ENCODE measurements around the gene SYT12.
A peak's percentile ranks its signal among the peaks of the same experiment; 100 is the strongest.

Gene SYT12, protein sequence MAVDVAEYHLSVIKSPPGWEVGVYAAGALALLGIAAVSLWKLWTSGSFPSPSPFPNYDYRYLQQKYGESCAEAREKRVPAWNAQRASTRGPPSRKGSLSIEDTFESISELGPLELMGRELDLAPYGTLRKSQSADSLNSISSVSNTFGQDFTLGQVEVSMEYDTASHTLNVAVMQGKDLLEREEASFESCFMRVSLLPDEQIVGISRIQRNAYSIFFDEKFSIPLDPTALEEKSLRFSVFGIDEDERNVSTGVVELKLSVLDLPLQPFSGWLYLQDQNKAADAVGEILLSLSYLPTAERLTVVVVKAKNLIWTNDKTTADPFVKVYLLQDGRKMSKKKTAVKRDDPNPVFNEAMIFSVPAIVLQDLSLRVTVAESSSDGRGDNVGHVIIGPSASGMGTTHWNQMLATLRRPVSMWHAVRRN

DNA sequence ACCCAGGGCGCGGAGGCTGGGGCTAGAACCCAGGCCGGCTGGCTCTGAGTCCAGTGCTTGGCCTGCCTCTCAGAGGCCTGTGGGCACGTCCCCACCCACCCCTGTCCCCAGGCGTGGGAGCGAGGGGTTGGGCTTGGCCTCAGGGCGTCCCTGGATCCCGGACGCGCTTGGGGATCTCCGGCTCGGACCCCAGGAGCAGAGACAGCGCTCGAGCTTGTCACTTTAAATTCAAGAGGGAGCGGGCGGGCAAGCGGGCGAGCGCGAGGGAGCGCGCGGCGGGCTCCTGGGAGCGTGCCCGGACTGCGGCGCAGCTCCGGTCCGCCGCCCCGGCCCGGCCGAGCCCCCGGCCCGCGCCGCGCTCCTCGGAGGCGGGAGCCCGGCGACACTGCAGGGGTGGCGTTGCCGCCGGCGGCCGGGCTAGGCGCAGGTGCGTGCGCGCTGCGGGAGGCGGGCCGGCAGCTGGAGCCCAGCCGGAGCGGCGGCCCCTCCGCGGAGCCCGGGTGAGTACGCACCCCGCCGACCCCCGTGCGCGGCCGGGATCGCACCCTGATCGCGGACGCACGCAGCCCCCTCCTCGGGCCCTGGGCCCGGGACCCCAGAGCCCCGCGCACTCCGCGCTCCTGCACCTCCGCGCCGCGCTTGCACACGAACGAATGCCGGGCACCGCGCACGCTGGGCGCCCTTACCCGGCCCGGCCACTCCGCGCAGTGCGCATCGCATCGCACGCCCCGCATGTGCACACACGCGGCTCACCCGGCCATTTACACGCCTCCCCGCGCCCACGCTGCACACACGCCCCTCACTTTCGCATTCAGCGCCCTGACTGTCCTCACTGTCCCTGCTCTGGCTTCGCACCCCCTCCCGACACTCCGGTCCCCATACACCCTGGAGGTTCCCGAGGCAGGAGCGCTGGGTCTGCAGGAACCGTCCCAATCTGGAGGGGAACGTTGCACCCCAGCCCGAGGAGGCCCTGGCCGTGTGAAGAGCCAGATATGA, at the start of gene SYT12:
Gene SYT12 (plus strand): TSS at position 174 of the 996 bp plus-strand sequence. CDS start 7,011 bp downstream, outside the sequence.
- TF ChIP-seq, protein P1, sequence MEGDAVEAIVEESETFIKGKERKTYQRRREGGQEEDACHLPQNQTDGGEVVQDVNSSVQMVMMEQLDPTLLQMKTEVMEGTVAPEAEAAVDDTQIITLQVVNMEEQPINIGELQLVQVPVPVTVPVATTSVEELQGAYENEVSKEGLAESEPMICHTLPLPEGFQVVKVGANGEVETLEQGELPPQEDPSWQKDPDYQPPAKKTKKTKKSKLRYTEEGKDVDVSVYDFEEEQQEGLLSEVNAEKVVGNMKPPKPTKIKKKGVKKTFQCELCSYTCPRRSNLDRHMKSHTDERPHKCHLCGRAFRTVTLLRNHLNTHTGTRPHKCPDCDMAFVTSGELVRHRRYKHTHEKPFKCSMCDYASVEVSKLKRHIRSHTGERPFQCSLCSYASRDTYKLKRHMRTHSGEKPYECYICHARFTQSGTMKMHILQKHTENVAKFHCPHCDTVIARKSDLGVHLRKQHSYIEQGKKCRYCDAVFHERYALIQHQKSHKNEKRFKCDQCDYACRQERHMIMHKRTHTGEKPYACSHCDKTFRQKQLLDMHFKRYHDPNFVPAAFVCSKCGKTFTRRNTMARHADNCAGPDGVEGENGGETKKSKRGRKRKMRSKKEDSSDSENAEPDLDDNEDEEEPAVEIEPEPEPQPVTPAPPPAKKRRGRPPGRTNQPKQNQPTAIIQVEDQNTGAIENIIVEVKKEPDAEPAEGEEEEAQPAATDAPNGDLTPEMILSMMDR (IDR thresholded peaks at IDR 0.05; ENCODE audit: insufficient read depth, low read depth, low read length, missing control alignments): no peak
- no peak for DNase-seq (ENCODE audit: low read depth)
- no peak within 1 kb of the TSS for H3K4me3 ChIP-seq (ENCODE audit: low read depth, low read length)

DNA sequence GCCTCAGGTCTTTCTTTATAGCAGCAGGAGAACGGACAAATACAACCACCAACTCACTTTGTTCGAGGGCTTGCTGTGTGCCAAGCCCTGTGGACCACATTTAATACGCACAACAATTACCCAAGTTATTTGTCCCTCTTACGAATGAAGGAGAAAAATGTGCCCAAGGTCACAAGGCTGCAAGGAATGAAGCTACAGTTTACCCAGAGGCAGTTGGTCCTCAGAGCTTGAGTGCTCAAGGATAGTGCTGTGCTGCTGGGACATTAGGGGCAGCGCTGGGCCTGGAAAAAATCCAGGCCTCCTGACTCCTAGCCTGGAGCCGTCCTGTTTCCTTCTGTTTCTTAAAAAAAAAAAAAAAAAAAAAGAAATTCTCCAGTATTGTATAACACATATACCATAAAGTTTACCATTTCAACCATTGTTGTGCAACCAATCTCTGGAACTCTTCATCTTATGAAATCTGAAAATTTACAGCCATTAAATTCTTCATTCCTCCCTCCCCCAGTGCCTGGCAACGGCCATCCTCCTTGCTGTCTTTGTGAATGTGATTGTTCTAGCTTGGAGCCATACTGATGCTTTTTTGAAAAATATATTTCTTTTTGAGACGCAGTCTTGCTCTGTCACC, 48.9 kb upstream of the SYT12 start:
- TF ChIP-seq, protein P1 (IDR thresholded peaks at IDR 0.05; ENCODE audit: insufficient read depth, low read depth, low read length, missing control alignments): no peak
- no peak overlapping the region for H3K4me3 ChIP-seq (ENCODE audit: low read depth, low read length)
- no peak for DNase-seq (ENCODE audit: low read depth)

DNA sequence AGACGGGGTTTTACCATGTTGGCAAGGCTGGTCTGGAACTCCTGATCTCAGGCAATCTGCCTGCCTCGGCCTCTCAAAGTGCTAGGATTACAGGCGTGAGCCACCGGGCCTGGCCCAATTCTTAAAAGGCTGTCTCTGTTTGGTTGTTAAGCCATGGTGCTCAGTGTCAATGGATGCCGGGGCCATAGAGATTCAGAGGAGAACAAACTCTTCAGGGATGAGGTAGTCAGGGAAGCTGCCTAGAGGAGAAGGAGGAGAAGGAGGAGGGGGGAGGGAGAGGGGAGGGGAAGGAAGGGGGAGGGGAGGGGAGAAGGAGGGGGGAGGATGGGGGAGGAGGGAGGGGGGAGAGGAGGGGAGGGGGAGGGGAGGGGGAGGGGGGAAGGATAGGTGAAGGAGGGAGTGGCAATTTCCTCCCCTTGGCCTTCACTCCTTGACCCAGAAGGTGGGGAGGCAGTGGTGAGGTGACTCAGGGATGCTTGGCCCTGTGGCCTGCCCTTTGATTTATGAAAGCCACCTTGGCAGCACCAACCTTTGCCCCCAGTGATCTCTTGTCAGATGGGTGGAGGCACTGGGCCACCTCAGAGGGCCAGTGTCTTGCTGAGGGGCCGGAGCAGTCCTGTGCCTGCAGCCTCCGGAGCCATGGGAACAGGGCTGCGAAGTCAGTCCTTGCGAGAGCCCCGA, 48.1 kb upstream of the SYT12 start, which contains the start of gene C11orf86:
Gene C11orf86 (plus strand): TSS at position 581 of the 681 bp plus-strand sequence. CDS start 59 bp downstream, at position 640.
- TF ChIP-seq, protein P1 (IDR thresholded peaks at IDR 0.05; ENCODE audit: insufficient read depth, low read depth, low read length, missing control alignments): no peak
- DNase-seq (ENCODE audit: low read depth): no peak
- no peak within 1 kb of the TSS for H3K4me3 ChIP-seq (ENCODE audit: low read depth, low read length)

DNA sequence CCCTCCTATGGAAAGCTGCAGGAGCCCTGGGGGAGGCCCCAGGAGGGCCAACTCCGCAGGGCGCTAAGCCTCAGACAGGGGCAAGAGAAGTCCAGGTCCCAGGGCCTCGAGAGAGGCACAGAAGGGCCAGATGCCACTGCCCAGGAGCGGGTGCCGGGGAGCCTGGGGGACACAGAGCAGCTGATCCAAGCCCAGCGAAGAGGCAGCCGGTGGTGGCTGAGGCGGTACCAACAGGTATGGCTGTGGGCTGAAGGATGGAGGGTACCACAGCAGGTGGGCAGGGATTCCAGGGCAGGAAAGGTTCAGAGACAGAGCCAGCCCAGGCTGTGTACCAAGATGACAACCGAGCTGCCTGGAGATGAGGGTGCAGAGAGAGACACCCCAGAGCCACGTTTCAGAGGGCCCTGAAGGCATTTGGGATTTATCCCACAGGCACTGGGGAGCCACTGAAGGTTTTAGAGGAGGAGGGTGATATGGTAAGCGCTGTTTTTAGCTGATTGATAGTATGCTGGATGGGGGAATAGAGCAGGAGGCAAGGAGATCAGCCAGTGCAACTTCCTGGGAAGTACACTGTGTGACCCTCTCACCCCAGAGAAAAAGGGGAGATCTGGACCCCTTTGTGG, 47.4 kb upstream of the SYT12 start:
- TF ChIP-seq, protein P1 (IDR thresholded peaks at IDR 0.05; ENCODE audit: insufficient read depth, low read depth, low read length, missing control alignments): no peak
- H3K4me3 ChIP-seq (ENCODE audit: low read depth, low read length): no peak overlapping the region
- no peak for DNase-seq (ENCODE audit: low read depth)

DNA sequence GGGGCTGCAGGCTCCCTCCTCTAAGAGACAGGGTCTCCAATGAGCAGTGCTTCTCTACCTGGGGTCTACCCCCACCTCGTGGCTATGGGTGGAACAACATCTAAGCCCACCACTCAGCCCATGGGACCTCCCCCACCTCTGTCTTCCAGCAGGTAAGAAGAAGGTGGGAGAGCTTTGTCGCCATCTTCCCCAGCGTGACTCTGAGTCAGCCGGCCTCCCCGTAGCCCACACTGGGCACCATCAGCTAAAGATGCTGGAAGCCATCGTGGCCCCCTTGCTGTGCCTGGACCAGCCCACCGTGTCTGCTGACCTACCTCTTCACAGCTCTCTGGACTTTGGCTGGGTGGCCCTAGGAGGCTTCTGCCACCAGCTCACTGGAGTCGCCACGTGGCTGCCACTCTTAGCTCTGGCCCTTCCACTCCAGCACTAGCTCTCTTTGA, 46.9 kb upstream of the SYT12 start:
- DNase-seq (ENCODE audit: low read depth): no peak
- TF ChIP-seq, protein P1 (IDR thresholded peaks at IDR 0.05; ENCODE audit: insufficient read depth, low read depth, low read length, missing control alignments): peak; percentile 43

More for the DNA sequence above, 46.9 kb upstream of the SYT12 start:
- no peak overlapping the region for H3K4me3 ChIP-seq (ENCODE audit: low read depth, low read length)

Measured in GM12865 (cell line).